Ishikawa (cell line): ENCODE measurements around the gene ARHGDIA.

Experiments used
- CEBPB ChIP-seq: IDR thresholded peaks from 2 replicates; pipeline ENCODE4 v1.6.1; 2012
- CREB1 ChIP-seq: IDR thresholded peaks from 2 replicates; pipeline ENCODE4 v1.6.1; 2012; ENCODE audit warnings: low read depth
- EP300 ChIP-seq: IDR thresholded peaks from 2 replicates; pipeline ENCODE4 v1.6.1; 2012; ENCODE audit warnings: borderline replicate concordance
- FOXM1 ChIP-seq: IDR thresholded peaks from 2 replicates; pipeline ENCODE4 v1.6.1; 2012; ENCODE audit warnings: low read depth, borderline replicate concordance
- NFIC ChIP-seq: IDR thresholded peaks from 2 replicates; pipeline ENCODE4 v1.6.1; 2012
- RAD21 ChIP-seq: IDR thresholded peaks from 2 replicates; pipeline ENCODE4 v1.6.1; 2012; ENCODE audit warnings: low read depth
- TAF1 ChIP-seq: IDR thresholded peaks from 2 replicates; pipeline ENCODE4 v1.6.1; 2012; ENCODE audit warnings: low read depth, mild to moderate bottlenecking
- TF ChIP-seq, protein P1 (sequence below): IDR thresholded peaks from 2 replicates; pipeline ENCODE4 v1.6.1; 2012; ENCODE audit warnings: low read depth, mild to moderate bottlenecking

DNA sequence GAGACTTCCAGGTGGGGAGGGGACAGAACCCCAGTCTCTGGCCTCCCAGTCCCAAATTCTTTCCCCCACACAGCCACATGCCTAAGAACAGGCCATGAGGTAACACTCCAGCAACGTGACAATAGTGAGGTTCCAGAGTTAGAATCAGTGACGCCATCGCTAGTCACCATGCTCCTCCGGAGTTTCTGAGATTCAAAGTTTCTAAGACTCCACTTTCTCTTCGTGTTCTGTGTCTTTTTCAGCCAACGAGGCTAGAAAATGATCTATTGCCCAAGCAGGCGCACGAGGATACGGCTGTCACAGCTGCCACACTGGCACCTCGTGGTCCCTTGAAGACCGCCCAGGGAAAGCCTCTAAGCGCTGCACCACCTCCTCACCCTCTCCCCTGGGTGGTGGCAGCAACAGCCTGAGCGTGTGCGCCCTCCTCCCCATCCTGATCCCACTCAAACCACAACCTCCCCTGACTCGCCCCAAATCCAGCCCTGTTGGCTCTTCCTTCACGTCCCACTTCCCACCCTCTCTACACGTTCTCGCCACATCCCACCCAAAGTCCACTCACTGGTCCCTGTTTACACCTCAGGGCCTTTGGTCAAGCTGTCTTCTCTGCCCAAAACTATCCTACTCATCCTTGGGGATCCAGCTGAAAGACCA lies 39.1 kb downstream of the ARHGDIA start:
- TF ChIP-seq, protein P1, sequence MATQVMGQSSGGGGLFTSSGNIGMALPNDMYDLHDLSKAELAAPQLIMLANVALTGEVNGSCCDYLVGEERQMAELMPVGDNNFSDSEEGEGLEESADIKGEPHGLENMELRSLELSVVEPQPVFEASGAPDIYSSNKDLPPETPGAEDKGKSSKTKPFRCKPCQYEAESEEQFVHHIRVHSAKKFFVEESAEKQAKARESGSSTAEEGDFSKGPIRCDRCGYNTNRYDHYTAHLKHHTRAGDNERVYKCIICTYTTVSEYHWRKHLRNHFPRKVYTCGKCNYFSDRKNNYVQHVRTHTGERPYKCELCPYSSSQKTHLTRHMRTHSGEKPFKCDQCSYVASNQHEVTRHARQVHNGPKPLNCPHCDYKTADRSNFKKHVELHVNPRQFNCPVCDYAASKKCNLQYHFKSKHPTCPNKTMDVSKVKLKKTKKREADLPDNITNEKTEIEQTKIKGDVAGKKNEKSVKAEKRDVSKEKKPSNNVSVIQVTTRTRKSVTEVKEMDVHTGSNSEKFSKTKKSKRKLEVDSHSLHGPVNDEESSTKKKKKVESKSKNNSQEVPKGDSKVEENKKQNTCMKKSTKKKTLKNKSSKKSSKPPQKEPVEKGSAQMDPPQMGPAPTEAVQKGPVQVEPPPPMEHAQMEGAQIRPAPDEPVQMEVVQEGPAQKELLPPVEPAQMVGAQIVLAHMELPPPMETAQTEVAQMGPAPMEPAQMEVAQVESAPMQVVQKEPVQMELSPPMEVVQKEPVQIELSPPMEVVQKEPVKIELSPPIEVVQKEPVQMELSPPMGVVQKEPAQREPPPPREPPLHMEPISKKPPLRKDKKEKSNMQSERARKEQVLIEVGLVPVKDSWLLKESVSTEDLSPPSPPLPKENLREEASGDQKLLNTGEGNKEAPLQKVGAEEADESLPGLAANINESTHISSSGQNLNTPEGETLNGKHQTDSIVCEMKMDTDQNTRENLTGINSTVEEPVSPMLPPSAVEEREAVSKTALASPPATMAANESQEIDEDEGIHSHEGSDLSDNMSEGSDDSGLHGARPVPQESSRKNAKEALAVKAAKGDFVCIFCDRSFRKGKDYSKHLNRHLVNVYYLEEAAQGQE = no peak
- TF ChIP-seq EP300 = no peak
- no peak for TF ChIP-seq CREB1
- no peak for TF ChIP-seq CEBPB
- no peak for TF ChIP-seq NFIC
- no peak for TF ChIP-seq TAF1
- no peak for TF ChIP-seq FOXM1
- no peak for TF ChIP-seq RAD21
